ENCODE results near the gene KDM7A. TPM values are rescaled to one million over a fixed set of nuclear protein-coding genes. Genes with fewer than 3 reads are reported as not detected.

Gene KDM7A
- total RNA-seq, 2 experiments from 2014 or later: 3.3 TPM

DNA sequence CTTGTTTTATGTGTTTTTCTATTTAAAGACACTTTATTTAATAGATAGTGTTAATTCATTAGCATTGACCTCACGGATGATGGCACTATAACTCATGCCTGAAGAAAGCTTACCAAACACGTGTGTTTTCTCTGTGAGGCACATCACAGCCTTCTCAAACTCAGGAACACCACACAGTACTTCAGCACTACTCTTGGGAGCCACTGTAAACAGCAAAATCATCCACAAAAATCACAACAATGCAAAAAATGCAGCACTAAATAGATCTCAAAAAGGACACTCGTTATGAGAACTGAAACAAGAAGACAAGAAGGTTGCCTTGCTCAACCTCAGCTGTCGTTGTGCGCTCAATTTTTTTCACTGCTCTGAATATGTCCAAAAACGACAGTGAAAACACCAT, 102.0 kb downstream of the KDM7A start:
- CTCF ChIA-PET (ENCODE audit: unreplicated experiment): no interaction called here
- POLR2A ChIA-PET: no interaction called here
- DNase-seq (ENCODE audit: low spot score): no peak
- Histone ChIP-seq H2AFZ (ENCODE audit: low read length) (no peak overlapping the region), H4K20me1 (ENCODE audit: insufficient read depth, low read length) (no peaks in the 10 kb centered on the region), H3K4me2 (ENCODE audit: low read length) (no peak overlapping the region), H3K4me3 (ENCODE audit: low read depth, low read length, poor library complexity, severe bottlenecking) (no peak overlapping the region), H3K4me1 (ENCODE audit: insufficient read depth, low read length, poor library complexity, severe bottlenecking) (no peaks in the 10 kb centered on the region), H3K27ac (ENCODE audit: low read depth, low read length, poor library complexity, severe bottlenecking) (no peak overlapping the region), H3K9me3 (ENCODE audit: low read length) (no peaks in the 10 kb centered on the region), H3K36me3 (ENCODE audit: insufficient read depth, low read length) (no peaks in the 10 kb centered on the region), H3K9me2 (ENCODE audit: insufficient read depth, low read length) (no peaks in the 10 kb centered on the region), H3K79me2 (ENCODE audit: insufficient read depth, low read depth, low read length) (no peaks in the 10 kb centered on the region)
- TF ChIP-seq, protein P1, sequence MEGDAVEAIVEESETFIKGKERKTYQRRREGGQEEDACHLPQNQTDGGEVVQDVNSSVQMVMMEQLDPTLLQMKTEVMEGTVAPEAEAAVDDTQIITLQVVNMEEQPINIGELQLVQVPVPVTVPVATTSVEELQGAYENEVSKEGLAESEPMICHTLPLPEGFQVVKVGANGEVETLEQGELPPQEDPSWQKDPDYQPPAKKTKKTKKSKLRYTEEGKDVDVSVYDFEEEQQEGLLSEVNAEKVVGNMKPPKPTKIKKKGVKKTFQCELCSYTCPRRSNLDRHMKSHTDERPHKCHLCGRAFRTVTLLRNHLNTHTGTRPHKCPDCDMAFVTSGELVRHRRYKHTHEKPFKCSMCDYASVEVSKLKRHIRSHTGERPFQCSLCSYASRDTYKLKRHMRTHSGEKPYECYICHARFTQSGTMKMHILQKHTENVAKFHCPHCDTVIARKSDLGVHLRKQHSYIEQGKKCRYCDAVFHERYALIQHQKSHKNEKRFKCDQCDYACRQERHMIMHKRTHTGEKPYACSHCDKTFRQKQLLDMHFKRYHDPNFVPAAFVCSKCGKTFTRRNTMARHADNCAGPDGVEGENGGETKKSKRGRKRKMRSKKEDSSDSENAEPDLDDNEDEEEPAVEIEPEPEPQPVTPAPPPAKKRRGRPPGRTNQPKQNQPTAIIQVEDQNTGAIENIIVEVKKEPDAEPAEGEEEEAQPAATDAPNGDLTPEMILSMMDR (conservative IDR thresholded peaks at IDR 0.05; ENCODE audit: low read length): no peak
- no peak for TF ChIP-seq EZH2phosphoT487 (IDR thresholded peaks at IDR 0.05; ENCODE audit: borderline replicate concordance, low read depth, low read length)
- intact Hi-C loops (cut with micrococcal nuclease; ENCODE audit: unreplicated experiment): no loop called here
- no TSS peak for BruUV-seq (replicated peaks)

DNA sequence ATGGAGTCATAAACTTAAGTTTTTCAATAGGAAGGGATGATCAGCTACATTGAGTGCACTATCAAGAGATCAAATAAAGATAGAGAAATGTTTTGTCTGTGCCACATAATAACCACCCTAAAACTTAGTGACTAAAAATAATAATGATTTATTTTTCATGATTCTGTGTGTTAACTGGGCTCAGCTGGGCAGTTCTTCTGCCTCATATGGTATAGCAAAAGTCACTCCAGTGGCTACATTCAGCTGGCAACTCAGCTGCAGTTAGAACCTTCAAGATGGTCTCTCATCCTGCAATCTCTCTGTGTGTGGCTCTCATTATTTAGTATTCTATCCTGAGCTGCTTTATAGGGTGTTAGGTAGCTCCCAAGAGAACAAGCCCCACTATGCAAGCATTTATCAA, 106.2 kb downstream of the KDM7A start:
- ChIA-PET POLR2A (no interaction called here), CTCF (ENCODE audit: unreplicated experiment) (no interaction called here)
- Histone ChIP-seq H2AFZ (ENCODE audit: low read length) (no peak overlapping the region), H3K4me3 (ENCODE audit: low read depth, low read length, poor library complexity, severe bottlenecking) (no peak overlapping the region), H3K9me2 (ENCODE audit: insufficient read depth, low read length) (no peaks in the 10 kb centered on the region), H3K4me2 (ENCODE audit: low read length) (no peak overlapping the region), H3K79me2 (ENCODE audit: insufficient read depth, low read depth, low read length) (no peaks in the 10 kb centered on the region), H4K20me1 (ENCODE audit: insufficient read depth, low read length) (no peaks in the 10 kb centered on the region), H3K27ac (ENCODE audit: low read depth, low read length, poor library complexity, severe bottlenecking) (no peak overlapping the region), H3K36me3 (ENCODE audit: insufficient read depth, low read length) (no peaks in the 10 kb centered on the region), H3K9me3 (ENCODE audit: low read length) (peaks cover 16% of the 10 kb centered on the region), H3K4me1 (ENCODE audit: insufficient read depth, low read length, poor library complexity, severe bottlenecking) (no peaks in the 10 kb centered on the region)
- no peak for DNase-seq (ENCODE audit: low spot score)
- no TSS peak for BruUV-seq (replicated peaks)
- TF ChIP-seq EZH2phosphoT487 (IDR thresholded peaks at IDR 0.05; ENCODE audit: borderline replicate concordance, low read depth, low read length): no peak
- TF ChIP-seq, protein P1 (conservative IDR thresholded peaks at IDR 0.05; ENCODE audit: low read length): no peak
- intact Hi-C loops (cut with micrococcal nuclease; ENCODE audit: unreplicated experiment): no loop called here

DNA sequence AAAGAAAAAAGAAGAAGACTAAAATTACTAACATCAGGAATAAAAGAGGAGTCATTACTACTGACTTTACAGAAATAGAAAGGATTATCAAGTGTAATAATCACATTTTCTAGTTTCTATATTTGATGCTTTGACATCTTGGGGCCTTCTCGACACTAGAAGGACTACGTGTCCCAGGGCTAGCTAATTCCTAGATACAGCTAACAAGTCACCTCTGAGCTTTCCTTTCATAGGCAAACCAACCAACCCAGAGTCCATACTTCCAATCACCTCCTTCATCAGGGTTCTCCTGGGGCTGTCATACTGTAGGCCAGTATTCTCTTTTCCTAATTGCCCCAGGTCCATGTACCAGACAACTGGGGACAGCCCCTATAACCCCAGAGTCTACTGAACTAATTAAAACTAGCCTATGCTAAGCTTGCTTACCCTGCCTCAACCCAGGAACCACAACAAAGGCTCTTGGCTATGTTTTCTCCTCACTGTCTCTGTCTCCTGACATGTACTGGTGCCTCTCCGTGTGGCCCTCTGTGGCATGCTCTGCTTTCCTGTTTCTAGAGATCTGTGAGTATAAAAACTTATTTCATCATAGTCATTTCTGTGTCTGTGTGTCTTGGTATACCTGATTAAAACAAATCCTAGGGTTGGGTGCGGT, 107.4 kb downstream of the KDM7A start:
- intact Hi-C loops (cut with micrococcal nuclease; ENCODE audit: unreplicated experiment): no loop called here
- no peak for TF ChIP-seq EZH2phosphoT487 (IDR thresholded peaks at IDR 0.05; ENCODE audit: borderline replicate concordance, low read depth, low read length)
- TF ChIP-seq, protein P1 (conservative IDR thresholded peaks at IDR 0.05; ENCODE audit: low read length): no peak

More for the DNA sequence above, 107.4 kb downstream of the KDM7A start:
- Histone ChIP-seq H3K79me2 (ENCODE audit: insufficient read depth, low read depth, low read length) (no peaks in the 10 kb centered on the region), H3K4me1 (ENCODE audit: insufficient read depth, low read length, poor library complexity, severe bottlenecking) (no peaks in the 10 kb centered on the region), H3K4me2 (ENCODE audit: low read length) (no peak overlapping the region), H2AFZ (ENCODE audit: low read length) (no peak overlapping the region), H3K27ac (ENCODE audit: low read depth, low read length, poor library complexity, severe bottlenecking) (no peak overlapping the region), H4K20me1 (ENCODE audit: insufficient read depth, low read length) (no peaks in the 10 kb centered on the region), H3K9me3 (ENCODE audit: low read length) (peaks cover 16% of the 10 kb centered on the region), H3K4me3 (ENCODE audit: low read depth, low read length, poor library complexity, severe bottlenecking) (no peak overlapping the region), H3K36me3 (ENCODE audit: insufficient read depth, low read length) (no peaks in the 10 kb centered on the region), H3K9me2 (ENCODE audit: insufficient read depth, low read length) (no peaks in the 10 kb centered on the region)
- DNase-seq (ENCODE audit: low spot score): no peak
- POLR2A ChIA-PET: no interaction called here
- CTCF ChIA-PET (ENCODE audit: unreplicated experiment): no interaction called here
- BruUV-seq (replicated peaks): no TSS peak

Measured in OCI-LY7 (cell line).